ENCODE data around the gene UQCC2. TPM values are rescaled to one million over a fixed set of nuclear protein-coding genes. Genes with fewer than 3 reads are reported as not detected.

UQCC2 gene
- total RNA-seq, 1 donor from 2014 or later: 48.7 TPM

DNA sequence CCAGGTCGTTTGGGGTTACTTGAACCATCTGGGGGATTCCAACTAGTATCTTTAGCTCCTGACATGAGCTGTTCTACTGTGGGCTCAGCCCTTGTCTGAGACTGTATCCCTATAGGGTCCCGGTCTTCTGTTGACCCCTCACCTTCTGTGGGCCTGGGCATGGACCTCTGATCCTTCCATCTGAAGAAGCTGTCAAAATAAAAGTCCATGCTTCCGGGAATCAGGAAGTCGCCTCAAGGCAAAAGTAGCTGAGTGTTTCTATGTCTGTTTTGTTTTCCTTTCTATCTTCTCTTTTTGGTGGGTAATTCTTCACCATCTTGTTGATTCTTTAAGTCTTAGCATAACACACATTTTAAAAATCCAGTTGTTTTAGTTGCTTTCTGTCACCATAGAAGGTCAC lies 60.1 kb downstream of the UQCC2 start:
- no peak for DNase-seq
- no peak overlapping the region for H3K4me3 Mint-ChIP-seq (ENCODE audit: unreplicated experiment)
- peaks cover 5% of the 10 kb centered on the region for H3K9me3 Mint-ChIP-seq (ENCODE audit: unreplicated experiment)
- peaks cover 3% of the 10 kb centered on the region for H3K27me3 Mint-ChIP-seq (ENCODE audit: unreplicated experiment)
- TF ChIP-seq, protein P1, sequence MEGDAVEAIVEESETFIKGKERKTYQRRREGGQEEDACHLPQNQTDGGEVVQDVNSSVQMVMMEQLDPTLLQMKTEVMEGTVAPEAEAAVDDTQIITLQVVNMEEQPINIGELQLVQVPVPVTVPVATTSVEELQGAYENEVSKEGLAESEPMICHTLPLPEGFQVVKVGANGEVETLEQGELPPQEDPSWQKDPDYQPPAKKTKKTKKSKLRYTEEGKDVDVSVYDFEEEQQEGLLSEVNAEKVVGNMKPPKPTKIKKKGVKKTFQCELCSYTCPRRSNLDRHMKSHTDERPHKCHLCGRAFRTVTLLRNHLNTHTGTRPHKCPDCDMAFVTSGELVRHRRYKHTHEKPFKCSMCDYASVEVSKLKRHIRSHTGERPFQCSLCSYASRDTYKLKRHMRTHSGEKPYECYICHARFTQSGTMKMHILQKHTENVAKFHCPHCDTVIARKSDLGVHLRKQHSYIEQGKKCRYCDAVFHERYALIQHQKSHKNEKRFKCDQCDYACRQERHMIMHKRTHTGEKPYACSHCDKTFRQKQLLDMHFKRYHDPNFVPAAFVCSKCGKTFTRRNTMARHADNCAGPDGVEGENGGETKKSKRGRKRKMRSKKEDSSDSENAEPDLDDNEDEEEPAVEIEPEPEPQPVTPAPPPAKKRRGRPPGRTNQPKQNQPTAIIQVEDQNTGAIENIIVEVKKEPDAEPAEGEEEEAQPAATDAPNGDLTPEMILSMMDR (IDR thresholded peaks at IDR 0.05; ENCODE audit: partially characterized antibody, unreplicated experiment): no peak
- H3K4me1 Mint-ChIP-seq (ENCODE audit: low read depth, unreplicated experiment): peaks cover 7% of the 10 kb centered on the region
- H3K36me3 Mint-ChIP-seq (ENCODE audit: unreplicated experiment): no peaks in the 10 kb centered on the region
- no peak overlapping the region for H3K27ac Mint-ChIP-seq (ENCODE audit: unreplicated experiment)

Small RNA genes within 50 kb of the gene (microRNA-seq; reads per million reads assigned to microRNA genes)
- gene MIR3934 (ENCODE audit: unreplicated experiment): 0.96 reads per million

Other genes with a start within 250 kb of the UQCC2 start
- gene BAK1, start 131.4 kb downstream of the UQCC2 start, total RNA-seq (ENCODE audit: unreplicated experiment): 11.5 TPM
- gene ITPR3, start 90.4 kb downstream of the UQCC2 start, total RNA-seq (ENCODE audit: unreplicated experiment): 0.34 TPM
- gene IP6K3, start 35.2 kb upstream of the UQCC2 start, total RNA-seq (ENCODE audit: unreplicated experiment): 2.7 TPM
- 82.4 TPM for gene LEMD2, start 77.4 kb upstream of the UQCC2 start, total RNA-seq (ENCODE audit: unreplicated experiment)
- gene MLN, start 92.3 kb upstream of the UQCC2 start, total RNA-seq (ENCODE audit: unreplicated experiment): not detected